Activated CD8-positive, alpha-beta memory T cell treated with anti-CD3 and anti-CD28 coated beads, Interleukin-2, amount 50 U/mL, for 1 hour (primary cell): ENCODE data around the gene LTF.
"Not testable (repeated sequence)": the region's sequence is repeated elsewhere in the genome, so short reads cannot be mapped to it uniquely, and the experiment has no call there.

Experiments used
- DNase-seq: peaks from one replicate; pipeline ENCODE4 v3.0.0-alpha.2; 2020; ENCODE audit errors: extremely low read depth

LTF gene

DNA sequence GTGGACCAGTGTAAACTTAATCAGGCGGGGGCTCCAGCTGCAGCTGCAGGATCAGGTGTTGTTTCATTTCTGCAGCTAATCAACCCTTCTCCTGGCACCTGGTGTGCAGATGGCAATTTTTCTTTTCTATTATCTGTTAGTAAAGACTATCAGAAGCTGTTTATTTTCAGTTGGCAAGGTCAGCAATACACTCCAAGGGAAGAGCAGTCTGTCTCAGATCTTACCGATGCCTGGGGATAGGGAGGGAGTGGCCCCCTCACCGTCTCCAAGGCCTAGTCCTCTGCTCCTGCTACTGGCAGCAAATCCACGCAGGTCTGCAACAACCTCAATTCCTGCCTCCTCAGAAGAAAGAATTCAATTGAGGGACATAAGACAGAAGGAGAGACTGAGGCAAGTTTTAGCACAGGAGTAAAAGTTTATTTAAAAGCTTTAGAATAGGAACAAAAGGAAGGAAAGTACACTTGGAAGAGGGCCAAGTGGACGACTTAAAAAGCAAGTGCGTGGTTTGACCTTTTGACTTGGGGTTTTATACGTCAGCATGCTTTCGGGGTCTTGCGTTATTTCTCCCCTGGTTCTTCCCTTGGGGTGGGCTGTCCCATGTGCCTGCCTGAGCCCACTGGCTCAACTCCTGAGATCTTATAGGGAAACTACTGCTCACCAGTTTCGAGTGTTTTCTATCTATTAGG, 48.4 kb downstream of the LTF start:
- DNase-seq: no peak

DNA sequence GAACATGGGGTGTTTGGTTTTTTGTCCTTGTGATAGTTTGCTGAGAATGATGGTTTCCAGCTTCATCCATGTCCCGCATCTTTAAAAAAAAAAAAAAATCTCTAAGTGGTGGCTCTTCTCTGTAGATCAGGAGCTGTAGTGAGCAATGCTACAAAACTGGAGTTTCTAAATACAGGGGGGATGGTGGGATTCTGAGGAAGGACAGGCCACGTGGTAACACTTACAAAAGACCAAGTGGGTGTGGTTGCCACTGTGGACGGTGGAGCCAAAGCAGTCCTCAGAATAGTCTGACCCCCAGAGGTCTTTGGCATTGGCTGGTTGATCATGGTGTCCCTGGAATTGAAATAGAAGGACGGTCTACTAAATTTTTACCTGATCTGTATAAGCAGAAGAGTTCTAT, 50.0 kb downstream of the LTF start:
- no peak for DNase-seq

DNA sequence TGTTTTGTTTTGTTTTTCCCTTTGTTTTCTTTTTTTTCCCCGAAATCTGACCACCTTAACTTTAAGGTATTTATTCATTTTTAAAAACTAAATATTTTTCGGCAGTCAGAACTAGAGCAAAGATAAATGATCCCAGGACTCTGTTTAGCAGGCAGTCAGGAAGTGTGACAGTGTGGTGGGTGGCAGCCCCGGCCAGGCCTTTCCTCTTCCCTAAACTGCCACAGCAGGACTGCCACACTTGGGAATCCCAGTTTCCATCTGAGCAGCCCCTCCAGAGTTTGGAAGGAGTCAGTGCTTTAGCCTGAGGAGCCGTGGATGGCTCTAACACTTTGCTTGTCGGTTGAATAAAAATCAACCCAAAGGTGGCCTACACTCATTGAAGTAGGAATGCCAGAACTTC, 50.8 kb downstream of the LTF start:
- no peak for DNase-seq

DNA sequence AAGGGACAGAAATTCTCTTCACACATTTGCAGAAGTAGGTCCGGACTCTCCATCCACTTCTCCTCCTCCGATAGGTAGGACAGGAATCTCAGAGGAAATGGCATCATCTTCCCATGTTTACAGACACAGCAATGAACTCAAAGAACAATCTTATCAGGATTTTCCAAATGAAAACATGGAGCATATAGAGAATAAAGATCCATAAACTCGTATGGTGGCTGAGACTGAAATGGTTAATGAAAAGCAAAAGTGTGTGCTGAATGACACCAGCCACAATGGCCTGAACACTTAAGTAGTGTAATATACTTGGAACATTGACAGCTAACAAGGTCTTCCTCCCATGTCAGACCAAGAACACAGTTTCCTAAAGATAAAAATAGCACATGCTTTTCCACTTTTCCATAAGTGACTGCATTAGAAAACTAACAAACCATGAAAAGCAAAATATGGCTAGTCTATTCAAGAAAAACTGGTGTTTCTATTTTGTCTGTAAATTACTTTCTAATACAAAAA, 51.9 kb downstream of the LTF start:
- no peak for DNase-seq

DNA sequence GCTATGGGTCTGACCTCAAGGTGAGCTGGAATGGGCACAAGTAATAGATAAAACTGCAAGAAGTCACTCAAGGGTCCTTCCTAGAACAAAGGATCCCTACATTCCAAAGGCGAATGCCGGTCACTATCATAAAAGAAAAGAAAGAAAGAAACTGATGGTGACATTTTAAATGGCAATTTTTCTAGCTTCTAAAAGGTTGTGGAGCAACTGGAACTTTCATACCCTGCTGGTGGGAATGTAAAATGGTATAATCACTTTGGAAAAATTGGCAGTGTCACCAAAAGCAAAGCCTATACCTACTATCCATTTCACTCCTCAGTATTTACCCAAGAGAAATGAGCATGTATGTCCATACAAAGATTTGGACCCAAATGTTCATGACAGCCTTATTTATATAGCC, 53.4 kb downstream of the LTF start:
- DNase-seq: no peak

DNA sequence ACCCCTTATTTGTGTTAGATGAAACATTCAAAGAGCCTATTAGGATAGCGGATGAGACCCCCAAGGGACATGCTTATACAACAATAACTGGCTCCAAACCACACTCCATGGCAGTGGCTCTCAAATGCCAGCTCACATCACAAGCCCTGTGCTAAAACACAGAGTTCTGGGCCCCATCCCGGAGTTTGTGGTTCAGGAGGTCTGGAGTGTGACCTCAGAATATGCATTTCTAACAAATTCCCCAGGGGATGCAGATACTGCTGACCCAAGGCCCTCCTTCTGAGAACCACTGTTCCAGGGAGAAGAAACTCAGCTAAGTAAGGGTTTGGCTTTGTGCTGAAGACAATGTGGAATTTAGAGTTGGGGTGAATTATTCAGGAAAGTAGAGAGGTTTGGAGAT, 54.0 kb downstream of the LTF start:
- DNase-seq: no peak

DNA sequence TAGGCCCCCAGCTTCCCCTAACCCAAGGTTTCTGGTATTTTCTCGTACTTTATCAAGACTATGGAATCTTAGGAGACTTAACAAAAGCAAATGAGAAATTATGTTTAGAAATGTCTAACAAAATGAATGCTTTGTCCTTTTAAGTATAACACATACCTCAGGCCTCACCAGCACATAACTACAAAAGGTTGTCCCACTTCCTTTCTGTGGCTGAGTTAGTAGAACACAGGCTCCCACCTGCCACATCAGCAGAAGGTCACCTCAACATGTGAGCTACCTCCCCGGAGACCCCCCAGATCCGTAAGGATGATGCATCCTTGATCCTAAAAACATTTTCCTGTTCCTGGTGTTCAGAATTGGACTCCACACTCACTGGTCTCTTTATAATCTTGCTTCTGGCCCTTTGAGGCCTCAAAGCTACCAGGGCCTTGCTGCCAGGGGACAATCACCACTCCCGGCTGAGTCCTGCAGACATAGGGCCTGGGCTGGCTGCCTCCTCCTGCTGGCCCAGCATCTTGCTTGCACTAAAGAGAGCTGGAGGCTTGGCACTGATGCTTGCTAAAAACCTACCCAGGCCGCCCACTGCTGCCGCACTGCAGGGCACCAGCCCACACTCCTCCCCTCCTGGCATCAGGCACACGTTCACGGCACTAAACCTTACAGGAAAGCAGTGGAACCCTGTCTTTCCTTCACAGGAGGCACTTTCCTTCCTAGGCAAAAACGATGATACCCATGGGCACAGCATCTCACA, 54.8 kb downstream of the LTF start:
- DNase-seq: no peak

DNA sequence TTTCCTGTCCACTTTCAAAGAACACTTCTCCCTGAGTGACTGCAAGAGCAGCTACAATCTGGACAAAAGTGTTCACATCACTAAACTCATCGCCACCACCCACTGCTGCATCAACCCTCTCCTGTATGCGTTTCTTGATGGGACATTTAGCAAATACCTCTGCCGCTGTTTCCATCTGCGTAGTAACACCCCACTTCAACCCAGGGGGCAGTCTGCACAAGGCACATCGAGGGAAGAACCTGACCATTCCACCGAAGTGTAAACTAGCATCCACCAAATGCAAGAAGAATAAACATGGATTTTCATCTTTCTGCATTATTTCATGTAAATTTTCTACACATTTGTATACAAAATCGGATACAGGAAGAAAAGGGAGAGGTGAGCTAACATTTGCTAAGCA, 55.9 kb downstream of the LTF start:
- DNase-seq: no peak

DNA sequence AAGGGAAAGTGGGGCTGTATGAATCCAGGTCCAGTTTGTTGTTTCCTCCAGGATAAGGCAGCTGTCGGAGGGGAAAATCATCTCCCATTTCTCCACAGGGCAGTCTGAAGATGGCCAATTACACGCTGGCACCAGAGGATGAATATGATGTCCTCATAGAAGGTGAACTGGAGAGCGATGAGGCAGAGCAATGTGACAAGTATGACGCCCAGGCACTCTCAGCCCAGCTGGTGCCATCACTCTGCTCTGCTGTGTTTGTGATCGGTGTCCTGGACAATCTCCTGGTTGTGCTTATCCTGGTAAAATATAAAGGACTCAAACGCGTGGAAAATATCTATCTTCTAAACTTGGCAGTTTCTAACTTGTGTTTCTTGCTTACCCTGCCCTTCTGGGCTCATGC, 56.7 kb downstream of the LTF start:
- no peak for DNase-seq

DNA sequence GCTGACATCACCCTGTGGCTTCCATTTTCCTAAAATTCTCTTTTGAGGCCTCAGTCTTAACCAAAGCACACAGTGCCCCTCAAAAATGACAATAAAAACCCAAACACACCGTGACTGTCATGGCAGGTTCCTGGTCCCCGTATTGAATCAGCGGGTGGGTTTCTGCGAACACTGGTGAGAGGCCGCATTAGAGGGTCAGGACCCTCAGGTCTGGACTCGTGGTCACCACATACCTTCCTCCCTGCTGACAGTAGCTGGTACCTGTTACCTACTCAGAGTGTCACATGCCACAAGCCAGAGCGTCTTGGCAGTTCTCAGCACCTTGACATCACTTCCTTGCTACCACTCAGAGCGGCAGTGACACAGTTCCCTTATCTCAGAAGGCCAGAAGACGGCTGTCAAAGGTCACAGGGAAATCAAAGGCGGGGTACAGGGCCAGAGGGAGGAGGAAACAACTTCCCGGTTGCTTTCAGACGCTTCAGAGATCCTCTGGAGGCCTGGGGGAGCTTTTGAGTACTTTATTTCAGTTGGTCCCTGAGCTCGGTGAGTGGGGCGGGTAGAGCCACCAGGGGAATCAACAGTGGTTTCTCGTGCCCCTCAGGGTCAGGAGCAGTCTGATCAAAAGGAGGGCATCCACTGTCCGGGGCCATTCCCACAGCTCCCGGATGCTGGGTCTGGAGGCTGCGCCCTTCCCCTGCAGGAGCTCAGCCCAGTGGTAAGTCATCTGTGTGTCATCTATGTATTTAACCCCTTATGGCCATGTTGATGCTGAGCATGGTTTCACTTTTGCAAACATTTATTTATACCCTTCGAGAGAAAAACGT, 57.7 kb downstream of the LTF start, which contains the start of the genes CCR5AS and CCRL2:
CCR5AS (minus strand) TSS at position 279 of the 824 bp plus-strand sequence.
CCRL2 (plus strand) TSS at position 472 of the 824 bp plus-strand sequence. CDS start 821 bp downstream, outside the sequence.
- no peak for DNase-seq

DNA sequence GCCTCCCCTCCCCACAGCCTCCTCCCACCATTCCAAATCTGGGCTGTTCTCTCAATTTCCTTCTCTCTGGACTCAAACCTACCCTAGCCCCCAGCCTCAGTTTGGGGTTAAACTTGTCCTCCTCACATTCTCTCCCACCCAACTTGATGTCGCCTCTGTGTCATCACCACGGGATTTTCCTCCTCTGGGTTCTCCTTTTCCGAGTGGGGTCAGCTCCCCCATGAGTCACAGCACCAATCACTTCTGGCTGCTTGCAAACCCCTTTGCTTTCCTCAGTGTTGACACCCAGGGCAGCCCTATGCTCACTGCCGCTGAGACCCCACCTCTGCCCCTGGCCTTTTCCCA, 58.3 kb downstream of the LTF start:
- DNase-seq: no peak

DNA sequence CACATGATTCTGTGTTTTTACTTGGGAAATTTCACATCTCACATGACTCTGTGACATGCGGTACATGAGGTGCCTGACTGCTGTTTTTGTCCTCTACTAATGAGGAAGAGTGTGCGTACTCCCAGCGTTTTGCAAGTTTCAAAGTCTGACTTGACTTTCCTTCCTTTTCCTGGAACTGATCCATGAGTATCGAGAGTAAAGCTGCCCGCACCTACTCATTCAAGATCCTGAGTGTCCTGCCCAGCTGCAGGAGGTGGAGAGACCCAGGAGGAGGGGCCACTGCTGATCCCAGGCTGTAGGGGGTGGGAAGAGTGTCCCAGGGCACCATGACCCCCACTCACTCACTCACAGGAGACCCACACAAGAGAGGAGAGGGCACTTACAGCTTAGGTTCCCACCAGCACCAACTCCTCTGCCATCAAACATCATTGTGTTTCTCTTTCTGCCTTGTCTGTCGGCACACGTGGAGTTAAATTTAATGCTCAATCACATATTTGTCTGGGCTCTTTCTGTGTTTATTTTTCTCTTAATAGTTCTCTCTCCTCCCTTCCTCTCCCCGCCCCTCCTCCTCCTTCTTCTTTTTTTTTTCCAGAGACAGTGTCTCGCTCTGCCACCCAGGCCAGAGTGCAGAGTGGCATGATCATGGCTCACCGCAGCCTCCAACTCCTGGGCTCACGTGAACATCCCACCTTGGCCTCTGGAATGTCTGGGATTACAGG, 59.2 kb downstream of the LTF start:
- DNase-seq: no peak

DNA sequence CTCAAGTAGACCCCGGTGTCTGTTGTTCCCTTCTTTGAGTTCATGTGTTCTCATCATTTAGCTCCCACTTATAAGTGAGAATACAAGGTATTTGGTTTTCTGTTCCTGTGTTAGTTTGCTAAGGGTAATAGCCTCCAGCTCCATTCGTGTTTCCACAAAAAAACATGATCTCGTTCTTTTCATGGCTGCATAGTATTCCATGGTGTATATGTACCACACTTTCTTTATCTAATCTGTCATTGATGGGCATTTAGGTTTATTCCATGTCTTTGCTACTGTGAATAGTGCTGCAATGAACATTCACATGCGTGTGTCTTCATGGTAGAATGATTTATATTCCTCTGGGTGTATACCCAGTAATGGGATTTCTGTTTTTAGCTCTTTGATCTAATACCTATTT, 61.8 kb downstream of the LTF start:
- not testable (repeated sequence) for DNase-seq

DNA sequence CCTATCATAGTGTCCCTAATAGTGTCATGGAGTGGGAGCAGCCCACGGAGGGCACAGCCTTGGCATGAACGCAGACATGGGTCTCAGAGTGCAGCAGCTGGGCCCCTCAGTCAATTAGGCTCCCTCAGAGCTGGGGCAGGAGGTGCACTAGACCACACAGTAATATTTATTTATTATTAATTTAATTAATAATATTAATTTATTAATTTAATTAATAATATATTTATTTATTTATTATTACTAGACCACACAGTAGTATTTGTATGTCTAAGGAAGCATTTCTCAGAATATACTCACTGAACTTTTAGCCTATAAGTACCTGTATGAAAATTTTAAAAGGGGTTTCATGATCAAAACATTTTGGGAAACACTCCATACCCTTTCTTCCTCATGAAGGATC, 63.1 kb downstream of the LTF start:
- no peak for DNase-seq

DNA sequence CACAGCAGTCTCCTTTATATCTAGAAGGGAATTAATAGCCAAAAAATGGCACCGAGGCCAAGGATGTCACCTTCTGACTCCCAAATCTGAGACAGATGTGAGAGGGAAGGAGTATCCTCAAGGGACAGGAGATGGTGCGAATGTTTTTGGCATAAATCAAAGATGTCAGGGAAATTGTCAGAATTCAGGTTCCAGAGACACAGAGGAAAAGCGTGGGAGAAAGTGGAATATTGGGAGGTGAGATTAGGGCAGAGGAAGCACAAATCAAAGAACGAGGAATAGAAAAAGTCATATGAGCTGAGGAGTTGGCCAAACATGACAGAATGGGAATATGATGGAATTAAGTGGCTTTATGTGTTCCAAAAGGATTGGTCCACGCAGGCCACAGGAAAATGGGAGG, 63.9 kb downstream of the LTF start:
- DNase-seq: no peak

DNA sequence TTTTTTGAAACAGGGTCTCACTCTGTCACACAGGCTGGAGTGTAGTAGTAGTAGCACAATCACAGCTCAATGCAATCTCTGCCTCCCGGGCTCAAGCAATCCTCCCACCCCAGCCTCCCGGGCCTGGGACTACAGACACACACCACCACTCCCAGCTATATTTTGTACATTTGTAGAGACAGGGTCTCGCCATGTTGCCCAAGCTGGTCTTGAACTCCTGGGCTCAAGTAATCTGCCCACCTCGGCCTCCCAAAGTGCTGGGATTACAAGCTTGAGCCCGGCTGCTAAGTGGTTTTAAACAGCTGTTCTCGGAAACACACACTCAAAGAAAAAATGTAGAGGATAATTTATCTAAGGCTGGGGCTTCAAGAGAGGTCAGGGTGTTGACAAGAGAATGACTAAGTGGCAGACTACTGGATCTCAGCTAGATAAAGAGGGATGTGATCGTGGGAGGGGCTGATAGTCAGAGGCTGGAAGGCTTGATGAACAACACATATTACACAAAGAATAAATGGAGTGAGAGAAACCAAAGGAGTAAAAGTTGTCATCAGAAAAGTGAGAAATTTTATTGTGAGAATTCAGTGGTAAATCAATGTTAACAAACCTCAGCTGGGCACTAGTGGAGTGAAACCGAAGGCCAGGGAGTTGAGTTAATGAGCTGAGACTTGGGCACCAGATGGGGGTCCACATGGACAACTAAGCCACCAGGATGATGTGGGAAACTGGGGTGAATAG, 64.5 kb downstream of the LTF start:
- no peak for DNase-seq

DNA sequence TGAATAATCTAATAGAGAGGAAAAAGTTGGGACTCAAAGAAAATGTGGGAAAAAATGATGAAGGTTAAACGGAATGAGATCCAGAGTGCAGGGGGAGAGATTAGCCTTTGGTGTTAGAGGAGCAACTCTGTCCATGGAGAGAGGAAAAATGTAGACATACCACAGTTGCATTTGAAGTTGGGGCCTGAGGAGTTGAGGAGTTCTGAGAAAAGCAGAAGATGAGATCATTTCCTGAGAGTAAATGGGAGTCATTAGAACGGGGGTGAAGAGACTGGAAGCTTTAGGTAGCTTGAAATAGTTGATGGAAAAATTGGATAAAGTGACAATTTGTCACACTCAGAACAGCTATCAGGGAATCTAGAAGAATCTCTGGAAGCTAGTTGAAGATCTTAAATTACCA, 65.1 kb downstream of the LTF start:
- no peak for DNase-seq

DNA sequence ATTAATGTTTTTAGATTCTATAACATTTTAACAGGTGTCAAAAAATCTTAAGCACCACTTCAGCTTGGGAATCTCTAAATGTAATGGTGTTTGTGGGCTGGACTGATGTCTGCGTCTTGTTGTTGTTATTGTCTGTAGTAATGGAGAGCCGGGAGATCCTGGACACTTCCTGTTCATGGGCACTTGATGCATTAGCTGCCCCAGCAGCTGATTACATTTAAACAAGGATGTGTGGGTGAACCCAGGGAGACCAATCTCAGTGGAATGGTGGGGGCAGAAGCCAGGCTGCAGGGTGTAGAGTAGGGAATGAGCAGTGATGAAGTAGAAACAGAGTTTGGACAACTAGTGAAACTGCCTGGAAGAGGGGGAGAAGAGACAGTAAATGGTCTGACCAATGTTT, 65.6 kb downstream of the LTF start:
- no peak for DNase-seq

DNA sequence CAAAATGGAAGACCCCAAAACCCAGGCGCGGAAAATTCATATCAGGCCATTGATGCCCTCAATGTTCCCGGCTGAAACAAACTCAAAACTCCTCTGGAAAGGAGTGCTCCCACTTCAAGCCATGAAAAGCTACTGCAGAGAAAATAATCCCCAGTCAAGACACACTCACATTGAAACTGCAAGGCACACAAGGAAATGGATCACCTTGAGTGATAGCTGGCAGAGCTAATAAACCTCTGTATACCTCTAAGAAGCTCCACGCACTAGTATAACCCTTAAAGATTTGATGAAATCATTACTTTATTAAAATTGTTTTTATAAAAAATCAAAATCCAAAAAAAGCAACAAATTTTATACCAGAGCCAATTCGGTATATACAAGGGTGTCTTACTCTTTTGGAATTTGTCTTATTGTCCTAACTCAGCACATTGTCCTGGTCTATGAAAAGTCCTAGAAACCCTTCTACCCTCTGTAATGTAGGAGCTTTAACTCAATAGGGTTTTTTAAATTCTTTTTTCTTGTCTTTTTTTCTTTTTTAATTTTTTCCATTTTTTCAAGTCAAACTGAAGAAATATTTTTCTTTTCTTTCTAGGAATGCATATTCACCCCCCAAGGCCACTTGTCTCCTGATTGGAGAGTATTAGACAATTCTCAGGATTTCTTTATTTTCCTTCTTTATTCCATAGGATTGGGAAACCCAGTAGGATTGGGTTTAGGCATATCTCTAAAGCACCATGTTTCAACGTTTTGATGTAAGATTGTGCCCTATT, 66.3 kb downstream of the LTF start:
- no peak for DNase-seq

DNA sequence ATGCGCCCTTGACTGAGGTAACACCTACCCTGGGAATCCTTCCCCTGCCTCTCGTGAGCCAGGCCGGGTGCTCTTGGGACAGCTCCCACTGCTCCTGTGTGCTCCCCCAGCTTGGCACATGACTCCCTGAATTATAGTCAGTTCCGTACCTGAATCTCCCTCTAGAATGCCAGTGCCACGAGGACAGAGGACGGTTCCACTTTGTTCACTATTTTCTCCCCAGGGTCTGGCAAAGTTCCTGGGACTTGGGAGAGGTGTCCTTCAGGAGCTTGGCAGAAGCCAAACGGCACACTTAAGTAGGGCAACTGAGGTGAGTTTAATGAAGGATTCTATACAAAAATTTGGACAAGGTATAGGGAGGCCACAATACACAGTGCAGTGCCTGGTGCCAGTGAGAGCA, 67.6 kb downstream of the LTF start:
- no peak for DNase-seq
